ENCODE measurements around the gene IL20RB. TPM values are rescaled to one million over a fixed set of nuclear protein-coding genes. Genes with fewer than 3 reads are reported as not detected.
A peak's percentile ranks its signal among the peaks of the same experiment; 100 is the strongest.

IL20RB gene
- total and polyA plus RNA-seq, 2 of the 4 experiments (the other 2 are of a cell fraction), result 0.72 to 0.97 TPM

GRCh38 chr3:137035631-137036030, 77.8 kb downstream of the IL20RB start:
- H2BK15ac ChIP-seq (ENCODE audit: low read depth, low read length), result no peak overlapping the region
- TF ChIP-seq CTCF (conservative IDR thresholded peaks at IDR 0.05; ENCODE audit: low read depth, low read length) (peak; percentile 39), NFE2L2 (IDR thresholded peaks at IDR 0.05; ENCODE audit: low read depth, low read length) (no peak), RAD21 (IDR thresholded peaks at IDR 0.05; ENCODE audit: low read length) (peak; percentile 17; the same call in 1 of the 2 replicates), BHLHE40 (IDR thresholded peaks at IDR 0.05; ENCODE audit: low read depth, low read length) (no peak)
- no peak overlapping the region for H2BK120ac ChIP-seq (ENCODE audit: low read depth, low read length)
- no peak overlapping the region for H3K9ac ChIP-seq (ENCODE audit: low read depth, low read length)
- no peak overlapping the region for H2AK5ac ChIP-seq (ENCODE audit: low read depth, low read length)
- peak overlapping the region; percentile 22 for H2AFZ ChIP-seq (replicated peaks; ENCODE audit: low read length, poor library complexity)
- no peak overlapping the region for H3K14ac ChIP-seq (replicated peaks; ENCODE audit: low read depth, low read length)
- no peaks in the 10 kb centered on the region for H3K9me1 ChIP-seq (ENCODE audit: insufficient read depth, low read length)
- intact Hi-C loops (cut with micrococcal nuclease), result loop anchor here (10.0 kb wide), 1 partner anchor 1009 kb away; no protein-coding TSS in a partner anchor
- no peak overlapping the region for H4K8ac ChIP-seq (ENCODE audit: low read depth in 2 of 2, low read length in 2 of 2)
- H3K18ac ChIP-seq (ENCODE audit: low read depth, low read length), result no peak overlapping the region
- H3K36me3 ChIP-seq (ENCODE audit: control insufficient read depth, insufficient read depth, low read length), result no peaks in the 10 kb centered on the region
- no peak overlapping the region for H3K23ac ChIP-seq (ENCODE audit: low read depth, low read length)
- no peak overlapping the region for H3K4ac ChIP-seq (ENCODE audit: low read depth, low read length)
- H4K91ac ChIP-seq (ENCODE audit: insufficient read depth, low read depth, low read length), result no peak overlapping the region
- no peak overlapping the region for H2AK9ac ChIP-seq (replicated peaks; ENCODE audit: low read depth, low read length, poor library complexity)
- no peaks in the 10 kb centered on the region for H3K79me1 ChIP-seq (ENCODE audit: low read depth in 1 of 2, low read length in 2 of 2)
- dilution Hi-C loops (cut with HindIII; ENCODE audit: low sequenced_read_pairs, unreplicated experiment), result no loop called here
- no peaks in the 10 kb centered on the region for H3K4me1 ChIP-seq (ENCODE audit: control insufficient read depth, insufficient read depth, low read length)
- no peaks in the 10 kb centered on the region for H4K20me1 ChIP-seq (ENCODE audit: insufficient read depth, low read length)
- no peak overlapping the region for H3K27ac ChIP-seq (ENCODE audit: insufficient read depth, low read length)
- CTCF ChIA-PET, result interaction anchor here (0.7 to 1.2 kb wide), 2 partner anchors 9 to 18 kb away, joined by 3 to 4 read pairs; no protein-coding TSS in a partner anchor
- H3K27me3 ChIP-seq (ENCODE audit: control insufficient read depth, insufficient read depth, low read length), result no peaks in the 10 kb centered on the region; the same call in none of the 2 replicates
- DNase-seq (peak; percentile 19), ATAC-seq (ENCODE audit: low read depth) (peak; percentile 57)
- no peak overlapping the region for H3K4me2 ChIP-seq (ENCODE audit: low read depth, low read length)
- no peak overlapping the region for H3K56ac ChIP-seq (ENCODE audit: extremely low read depth, insufficient read depth, low read length)
- no CpG with 5 or more reads among the region's 5 CpGs for WGBS, 2 experiments (ENCODE audit: extremely low coverage in 2 of 2, insufficient read length in 1 of 2)
- H2BK5ac ChIP-seq (ENCODE audit: low read depth, low read length, poor library complexity, severe bottlenecking), result no peak overlapping the region
- no peak overlapping the region for H3K4me3 ChIP-seq (ENCODE audit: insufficient read depth, low read depth, low read length)
- in situ Hi-C loops (cut with MboI; ENCODE audit: low sequenced_read_pairs), result no loop called here
- no peaks in the 10 kb centered on the region for H3K9me3 ChIP-seq (ENCODE audit: control insufficient read depth, insufficient read depth, low read length)
- POLR2A ChIA-PET (ENCODE audit: unreplicated experiment), result no interaction called here
- no peak overlapping the region for H2BK20ac ChIP-seq (ENCODE audit: low read depth, low read length)
- BruUV-seq (replicated peaks), result no TSS peak
- H4K5ac ChIP-seq (ENCODE audit: low read depth, low read length), result no peak overlapping the region

Data from IMR-90 (cell line).